SK-N-SH (cell line): ENCODE measurements around the gene CFAP97. TPM values are rescaled to one million over a fixed set of nuclear protein-coding genes. Genes with fewer than 3 reads are reported as not detected.

Experiments
- CTCF ChIA-PET: fragments of 300-600, 350-600 bp; formaldehyde crosslinking; extraction: SDS; loops from one replicate; lab custom pipeline; 2021; lab: Yijun Ruan, JAX
- POLR2A ChIA-PET: fragments of 350-600 bp; sonication (Branson Sonifier 250); formaldehyde crosslinking; extraction: SDS; loops from one replicate; lab custom pipeline; 2020; ENCODE audit warnings: antibody characterized with exemption, inconsistent platforms; lab: Yijun Ruan, JAX
- DNase-seq: peaks from one replicate; pipeline ENCODE4 v3.0.0; 2012
- H2AFZ ChIP-seq: fragments of 200-600 bp; sonication (generic); 2 replicates; pipeline ENCODE4 v1.8.1; 2016; ENCODE audit warnings: antibody characterized with exemption, mild to moderate bottlenecking, low read depth
- H3F3A ChIP-seq: fragments of 200-600 bp; sonication (generic); replicated peaks from 2 replicates; pipeline ENCODE3; 2016; ENCODE audit warnings: antibody characterized with exemption, mild to moderate bottlenecking; ENCODE audit not compliant: insufficient read depth
- H3K27ac ChIP-seq, 2 experiments: fragments of 200-500 bp in 1 of 2; fragments of 200-600 bp in 1 of 2; sonication (Bioruptor generic) in 1 of 2; sonication (generic), shearing (Covaris generic) in 1 of 2; 2 replicates each; pipeline versions ENCODE4 v1.5.1 to v1.6.1; 2014 to 2016; ENCODE audit warnings: low read depth in 2 of 2, inconsistent platforms in 1 of 2, low read length in 1 of 2, mild to moderate bottlenecking in 1 of 2, mixed read lengths in 1 of 2
- H3K27me3 ChIP-seq: fragments of 200-600 bp; sonication (generic), shearing (Covaris generic); 2 replicates; pipeline ENCODE4 v1.6.1; 2016; ENCODE audit warnings: mixed run types; ENCODE audit not compliant: insufficient read depth
- H3K36me3 ChIP-seq, 2 experiments: fragments of 200-500 bp in 1 of 2; fragments of 200-600 bp in 1 of 2; sonication (Bioruptor generic) in 1 of 2; sonication (generic) in 1 of 2; replicated peaks in 1 of 2; 2 replicates each; pipeline versions ENCODE3 to v1.5.1; 2014 to 2016; ENCODE audit warnings: low read length in 1 of 2, mild to moderate bottlenecking in 1 of 2; ENCODE audit not compliant: insufficient read depth in 2 of 2, control insufficient read depth in 1 of 2
- H3K4me1 ChIP-seq, 2 experiments: fragments of 200-500 bp in 1 of 2; fragments of 200-600 bp in 1 of 2; sonication (Bioruptor generic) in 1 of 2; sonication (generic), shearing (Covaris generic) in 1 of 2; 2 replicates each; pipeline versions ENCODE4 v1.5.1 to v1.6.1; 2014 to 2016; ENCODE audit warnings: low read depth in 1 of 2, low read length in 1 of 2, mixed run types in 1 of 2; ENCODE audit not compliant: insufficient read depth in 2 of 2, control insufficient read depth in 1 of 2
- H3K4me2 ChIP-seq: fragments of 200-600 bp; sonication (generic), shearing (Covaris generic); 2 replicates; pipeline ENCODE4 v1.6.1; 2017; ENCODE audit warnings: mixed run types
- H3K4me3 ChIP-seq, 2 experiments: fragments of 200-500 bp in 1 of 2; fragments of 200-600 bp in 1 of 2; sonication (Bioruptor generic) in 1 of 2; sonication (generic), shearing (Covaris generic) in 1 of 2; 2 replicates each; pipeline versions ENCODE4 v1.5.1 to v1.8.1; 2014 to 2016; ENCODE audit warnings: low read depth in 2 of 2, inconsistent platforms in 1 of 2, low read length in 1 of 2, mild to moderate bottlenecking in 1 of 2, mixed read lengths in 1 of 2, moderate library complexity in 1 of 2
- H3K79me2 ChIP-seq: fragments of 200-600 bp; sonication (generic); 2 replicates; pipeline ENCODE4 v1.8.1; 2017; ENCODE audit warnings: mild to moderate bottlenecking; ENCODE audit not compliant: insufficient read depth
- H3K9ac ChIP-seq: fragments of 200-600 bp; sonication (generic); 2 replicates; pipeline ENCODE4 v1.6.1; 2017; ENCODE audit warnings: mixed run types
- H3K9me2 ChIP-seq: fragments of 200-600 bp; sonication (generic); 2 replicates; pipeline ENCODE4 v1.6.1; 2017; ENCODE audit warnings: mixed run types
- H3K9me3 ChIP-seq: fragments of 200-600 bp; sonication (generic); 2 replicates; pipeline ENCODE4 v1.6.1; 2017; ENCODE audit warnings: mixed run types, mild to moderate bottlenecking, moderate library complexity
- H4K20me1 ChIP-seq: fragments of 200-600 bp; sonication (generic); 2 replicates; pipeline ENCODE4 v1.6.1; 2017; ENCODE audit warnings: mild to moderate bottlenecking, mixed run types; ENCODE audit not compliant: insufficient read depth
- FOXJ3 ChIP-seq: sonication (generic); formaldehyde crosslinking; IDR thresholded peaks from 2 replicates; pipeline ENCODE4 v1.5.1; 2020; ENCODE audit warnings: mild to moderate bottlenecking, missing genetic modification reagents
- GATA2 ChIP-seq: sonication (generic); formaldehyde crosslinking; IDR thresholded peaks from 2 replicates; pipeline ENCODE4 v1.5.0; 2020; ENCODE audit warnings: mild to moderate bottlenecking, missing genetic modification reagents
- MXI1 ChIP-seq: IDR thresholded peaks from 2 replicates; pipeline ENCODE4 v1.6.1; 2012; ENCODE audit warnings: mild to moderate bottlenecking, low read depth, low read length, improper control_type of control experiment
- RAD21 ChIP-seq: IDR thresholded peaks from 2 replicates; pipeline ENCODE4 v1.6.1; 2012; ENCODE audit warnings: mild to moderate bottlenecking, low read length
- REST ChIP-seq: IDR thresholded peaks from 2 replicates; pipeline ENCODE4 v1.6.1; 2012; ENCODE audit warnings: mild to moderate bottlenecking, low read depth, low read length, moderate library complexity
- RXRA ChIP-seq: IDR thresholded peaks from 2 replicates; pipeline ENCODE4 v1.4.0; 2012; ENCODE audit warnings: low read depth, mild to moderate bottlenecking, borderline replicate concordance
- SIN3A ChIP-seq: IDR thresholded peaks from 2 replicates; pipeline ENCODE4 v1.6.1; 2012; ENCODE audit warnings: low read depth, mild to moderate bottlenecking, low read length, moderate library complexity, borderline replicate concordance
- TAF1 ChIP-seq: IDR thresholded peaks from 2 replicates; pipeline ENCODE4 v1.6.1; 2012; ENCODE audit warnings: low read depth, mild to moderate bottlenecking, low read length, moderate library complexity, borderline replicate concordance
- TCF12 ChIP-seq: IDR thresholded peaks from 2 replicates; pipeline ENCODE4 v1.4.0; 2012
- TEAD4 ChIP-seq: IDR thresholded peaks from 2 replicates; pipeline ENCODE4 v1.4.0; 2012; ENCODE audit warnings: mild to moderate bottlenecking, borderline replicate concordance; ENCODE audit not compliant: insufficient read depth
- ZBTB33 ChIP-seq: IDR thresholded peaks from 2 replicates; pipeline ENCODE4 v1.4.0; 2012; ENCODE audit warnings: low read depth, borderline replicate concordance
- WGBS: methylation state at CpG from one replicate; pipeline ENCODE4 v1.1.6; 2017; ENCODE audit warnings: low lambda C conversion rate; 5-methylcytosine and 5-hydroxymethylcytosine counted together
- polyA plus RNA-seq, 3 experiments: library from polyadenylated mRNA; depleted of rRNA; stranded (reverse); fragments of >200 nt; gene quantifications; 2 replicates each; pipeline ENCODE4 v1.2.3, GENCODE V29; 2012

Gene CFAP97
- polyA plus RNA-seq, 1 of the 3 experiments (the other 2 are of a cell fraction) = 10.6 TPM

- peaks cover 24% of the 10 kb centered on the region for H4K20me1 ChIP-seq
- no peaks in the 10 kb centered on the region for H3K27me3 ChIP-seq
- H3K9me2 ChIP-seq = no peaks in the 10 kb centered on the region
- H3K4me1 ChIP-seq = peaks cover 0 to 37% of the 10 kb centered on the region in 2 experiments; a peak in 3 of 4 replicates
- H3K9me3 ChIP-seq = no peaks in the 10 kb centered on the region
- H3K27ac ChIP-seq = no peak overlapping the region
- H3F3A ChIP-seq = peaks cover 11% of the 10 kb centered on the region
- ChIA-PET POLR2A (no interaction called here), CTCF (no interaction called here)
- no peak for DNase-seq
- peaks cover 100% of the 10 kb centered on the region for H3K79me2 ChIP-seq
- no peaks in the 10 kb centered on the region for H3K36me3 ChIP-seq
- H2AFZ ChIP-seq = no peak overlapping the region
- WGBS = 92% methylated on average over 6 of the region's 6 CpGs
- H3K4me2 ChIP-seq = no peak overlapping the region
- TF ChIP-seq FOXJ3 (CRISPR knock-in tag) = no peak
- no peak overlapping the region for H3K9ac ChIP-seq
- no peak overlapping the region for H3K4me3 ChIP-seq
Observed at GRCh38 chr4:185217408-185217975, 13.7 kb upstream of the CFAP97 start.

GRCh38 chr4:185215261-185215660 is 11.5 kb upstream of the CFAP97 start:
- Histone ChIP-seq H3K9me3 (no peaks in the 10 kb centered on the region), H3K9ac (no peak overlapping the region), H2AFZ (no peak overlapping the region), H3K27ac (no peak overlapping the region), H4K20me1 (peaks cover 31% of the 10 kb centered on the region), H3K4me2 (no peak overlapping the region), H3K79me2 (peaks cover 100% of the 10 kb centered on the region), H3K4me1 (peaks cover 4 to 29% of the 10 kb centered on the region in 2 experiments; a peak in 3 of 4 replicates), H3K27me3 (no peaks in the 10 kb centered on the region), H3K36me3 (no peaks in the 10 kb centered on the region), H3K9me2 (no peaks in the 10 kb centered on the region), H3K4me3 (no peak overlapping the region), H3F3A (peaks cover 8% of the 10 kb centered on the region)
- TF ChIP-seq TCF12 = no peak
- no peak for TF ChIP-seq REST
- TF ChIP-seq ZBTB33 = no peak
- TF ChIP-seq GATA2 (CRISPR knock-in tag) = no peak
- TF ChIP-seq RAD21 = no peak
- TF ChIP-seq TAF1 = no peak
- no peak for TF ChIP-seq SIN3A
- no peak for TF ChIP-seq MXI1
- no peak for TF ChIP-seq RXRA
- TF ChIP-seq FOXJ3 (CRISPR knock-in tag) = no peak
- no peak for TF ChIP-seq TEAD4
- CTCF ChIA-PET = no interaction called here
- no peak for DNase-seq
- POLR2A ChIA-PET = no interaction called here
- 82% methylated on average over 2 of the region's 2 CpGs for WGBS
